A549 treated with dexamethasone at 1 μM for 4 hours (cell line): Measurements from ENCODE around the gene ZNF836. TPM values are rescaled to one million over a fixed set of nuclear protein-coding genes. Genes with fewer than 3 reads are reported as not detected.

Experiments
- total RNA-seq: library from RNA; stranded (reverse); fragments of 200-300 nt; extraction: Qiagen RNA extraction; gene quantifications from 5 replicates; pipeline ENCODE4 v1.2.3, GENCODE V29; 2022

Gene ZNF836
- total RNA-seq, result 0.61 to 1.3 TPM (median 0.98 TPM) in 5 replicates

GRCh38 chr19:52171321-52172169, at the start of gene ZNF836:
ZNF836 (minus strand) TSS chr19:52171621; CDS start chr19:52168072, 3,549 bp downstream.

DNA sequence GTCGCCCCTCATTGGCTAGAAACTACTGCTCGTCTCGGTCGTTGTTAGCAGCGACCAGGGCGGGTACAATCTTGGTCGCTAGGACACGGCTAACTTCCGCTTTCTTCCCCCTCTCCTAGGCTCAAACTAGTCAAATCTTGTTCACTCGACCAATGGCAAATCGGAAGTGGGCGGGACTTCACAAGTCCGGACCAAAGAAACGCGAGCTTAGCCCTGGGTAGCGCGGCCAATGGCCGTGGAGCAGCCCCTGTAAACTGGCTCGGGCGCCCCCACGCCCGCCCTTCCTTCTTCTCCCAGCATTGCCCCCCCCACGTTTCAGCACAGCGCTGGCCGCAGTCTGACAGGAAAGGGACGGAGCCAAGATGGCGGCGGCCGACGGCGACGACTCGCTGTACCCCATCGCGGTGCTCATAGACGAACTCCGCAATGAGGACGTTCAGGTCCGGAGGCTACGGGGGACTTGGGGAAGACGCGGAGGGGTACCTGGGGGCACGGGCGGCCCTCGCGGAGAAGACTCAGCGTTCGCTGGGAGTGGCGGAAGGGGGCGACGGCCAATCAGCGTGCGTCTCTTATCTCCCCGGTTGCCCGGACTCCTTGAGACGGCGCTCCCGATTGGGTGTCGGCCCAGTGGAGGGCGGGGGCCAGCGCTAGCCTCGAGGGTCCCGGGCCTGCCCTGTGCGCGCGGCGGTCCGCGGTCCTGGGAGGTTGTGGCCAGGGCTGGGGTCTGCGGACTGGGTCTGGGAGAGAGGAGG, 18.5 kb upstream of the ZNF836 start, which contains the start of gene PPP2R1A:
Gene PPP2R1A (plus strand): TSS at position 318 of the 752 bp plus-strand sequence. CDS start 45 bp downstream, at position 363.

DNA sequence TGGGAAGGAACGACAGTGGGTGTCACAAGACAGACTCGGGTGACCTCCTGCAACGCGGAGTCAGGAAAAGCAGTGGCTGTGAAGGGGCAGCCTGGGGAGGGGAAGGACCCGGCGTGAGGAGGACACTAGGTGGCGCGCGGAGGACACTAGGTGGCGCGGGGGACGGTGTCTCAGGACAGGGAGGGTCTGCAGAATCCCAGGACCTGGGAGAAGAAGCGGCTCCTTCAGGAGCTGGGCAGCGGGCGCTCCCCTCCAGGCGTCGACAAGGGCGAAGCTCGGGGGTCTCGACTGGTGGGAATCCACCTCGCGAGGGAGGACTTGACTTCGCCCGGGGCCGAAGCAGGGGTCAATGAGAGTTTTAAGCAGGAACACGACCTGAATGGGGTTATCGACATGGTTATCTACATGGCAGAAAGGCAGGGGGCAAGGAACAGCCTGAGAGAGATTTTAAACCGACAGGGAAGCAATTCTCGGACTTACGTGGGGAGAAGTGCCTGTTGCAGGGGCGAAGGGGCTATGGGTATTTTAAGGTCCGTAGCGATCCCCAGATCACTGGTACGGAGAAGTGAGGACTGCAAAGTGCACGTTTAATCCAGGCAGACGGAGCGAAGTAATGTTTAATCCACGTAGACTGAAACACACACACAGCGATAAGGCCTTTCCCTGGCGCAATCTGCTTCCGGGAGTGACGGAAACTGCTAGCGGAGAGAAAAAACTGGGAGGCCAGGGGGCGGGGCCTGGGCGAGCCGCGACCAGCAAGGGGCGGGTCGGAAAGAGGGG, 32.0 kb downstream of the ZNF836 start, which contains the start of gene ZNF616:
Gene ZNF616 (minus strand): TSS at position 687 of the 780 bp plus-strand sequence. CDS start 9,426 bp downstream, outside the sequence.

Other genes with a start within 250 kb of the ZNF836 start
- gene ZNF613, start 244.1 kb downstream of the ZNF836 start, total RNA-seq, result 1.2 to 2.0 TPM (median 1.2 TPM) in 5 replicates
- 3.6 to 6.0 TPM (median 5.3 TPM) in 5 replicates for gene ZNF350, start 184.8 kb downstream of the ZNF836 start, total RNA-seq
- 3.1 to 5.1 TPM (median 4.5 TPM) in 5 replicates for gene ZNF615, start 163.4 kb downstream of the ZNF836 start, total RNA-seq
- 3.0 to 3.8 TPM (median 3.2 TPM) in 5 replicates for gene ZNF614, start 143.2 kb downstream of the ZNF836 start, total RNA-seq
- 1.1 to 2.0 TPM (median 1.8 TPM) in 5 replicates for gene ZNF432, start 122.8 kb downstream of the ZNF836 start, total RNA-seq
- 1.7 to 2.5 TPM (median 2.0 TPM) in 5 replicates for gene ZNF841, start 75.9 kb downstream of the ZNF836 start, total RNA-seq
- gene ZNF616, start 31.7 kb downstream of the ZNF836 start, total RNA-seq, result 0.78 to 1.1 TPM (median 1.1 TPM) in 5 replicates
- gene PPP2R1A, start 18.4 kb upstream of the ZNF836 start, total RNA-seq, result 207 to 293 TPM (median 288 TPM) in 5 replicates
- 8.0 to 12.1 TPM (median 10.5 TPM) in 5 replicates for gene ZNF766, start 98.0 kb upstream of the ZNF836 start, total RNA-seq
- 10.0 to 19.8 TPM (median 16.6 TPM) in 5 replicates for gene ZNF480, start 125.5 kb upstream of the ZNF836 start, total RNA-seq
- gene ZNF610, start 164.6 kb upstream of the ZNF836 start, total RNA-seq, result not detected in 5 replicates
- gene ZNF880, start 198.3 kb upstream of the ZNF836 start, total RNA-seq, result 0.63 to 1.2 TPM (median 0.65 TPM) in 5 replicates
- gene ZNF528, start 226.2 kb upstream of the ZNF836 start, total RNA-seq, result 0.16 to 0.27 TPM (median 0.19 TPM) in 5 replicates